GM19372 (cell line): Measurements from ENCODE around the gene CAND1.
"Not testable (repeated sequence)": the region's sequence is repeated elsewhere in the genome, so short reads cannot be mapped to it uniquely, and the experiment has no call there.

Experiments
- ATAC-seq: cut with Tn5 transposase; IDR thresholded peaks from one replicate; pipeline ENCODE4 v1.9.1; 2021; ENCODE audit warnings: mild to moderate bottlenecking, low read depth, moderate library complexity; ENCODE audit not compliant: unreplicated experiment

Gene CAND1

DNA sequence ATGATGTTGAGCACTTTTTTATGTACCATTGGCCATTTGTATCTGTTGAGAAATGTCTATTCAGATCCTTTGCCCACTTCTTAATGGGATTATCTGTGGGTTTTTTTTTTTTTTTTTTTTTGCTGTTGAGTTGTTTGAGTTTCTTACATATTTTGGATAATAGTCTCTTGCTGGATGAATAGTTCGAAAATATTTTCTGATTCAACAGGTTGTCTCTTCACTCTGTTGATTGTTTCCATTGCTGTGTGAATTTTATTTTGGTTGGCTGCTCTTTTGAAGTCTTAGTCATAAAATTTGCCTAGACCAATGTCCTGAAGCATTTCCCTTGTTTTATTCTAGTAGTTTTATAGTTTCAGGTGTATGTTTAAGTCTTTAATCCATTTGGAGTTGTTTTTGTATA, 64.5 kb downstream of the CAND1 start:
- no peak for ATAC-seq

DNA sequence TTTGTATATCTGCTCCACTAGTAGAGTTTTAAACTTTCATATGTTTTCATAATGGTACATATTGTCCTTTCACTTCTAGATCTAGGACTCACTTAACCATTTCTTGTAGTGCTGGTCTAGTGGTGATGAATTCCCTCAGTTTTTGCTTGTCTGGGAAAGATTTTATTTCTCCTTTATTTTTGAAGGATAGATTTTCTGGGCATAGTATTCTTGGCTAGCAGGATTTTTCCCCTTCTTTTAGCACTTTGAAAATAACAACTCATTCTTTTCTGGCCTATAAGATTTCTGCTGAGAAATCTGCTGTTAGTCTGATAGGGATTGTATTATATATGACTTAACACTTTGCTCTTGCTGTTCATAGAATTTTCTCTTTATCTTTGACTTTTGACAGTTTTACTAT, 69.3 kb downstream of the CAND1 start:
- ATAC-seq: no peak

DNA sequence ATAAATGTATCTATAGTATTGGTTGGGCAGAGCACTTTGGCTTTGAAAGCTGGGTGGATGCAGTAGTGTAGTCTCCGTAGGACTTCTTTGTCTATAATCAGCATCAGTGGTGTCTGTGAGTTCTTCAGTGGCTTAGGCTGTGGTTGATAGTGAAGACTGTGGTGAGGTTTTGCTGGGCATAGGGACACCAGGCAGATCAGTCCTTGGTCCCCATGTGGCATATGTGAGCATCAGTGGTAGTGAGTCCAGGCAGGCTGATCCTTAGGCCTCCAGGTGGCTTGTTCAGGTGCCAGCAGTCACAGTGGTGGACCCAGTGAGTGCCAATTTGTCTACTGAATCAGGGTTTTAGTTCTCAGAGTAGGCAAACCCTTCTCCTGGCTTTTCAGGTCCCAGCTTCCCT, 70.4 kb downstream of the CAND1 start:
- ATAC-seq: no peak

DNA sequence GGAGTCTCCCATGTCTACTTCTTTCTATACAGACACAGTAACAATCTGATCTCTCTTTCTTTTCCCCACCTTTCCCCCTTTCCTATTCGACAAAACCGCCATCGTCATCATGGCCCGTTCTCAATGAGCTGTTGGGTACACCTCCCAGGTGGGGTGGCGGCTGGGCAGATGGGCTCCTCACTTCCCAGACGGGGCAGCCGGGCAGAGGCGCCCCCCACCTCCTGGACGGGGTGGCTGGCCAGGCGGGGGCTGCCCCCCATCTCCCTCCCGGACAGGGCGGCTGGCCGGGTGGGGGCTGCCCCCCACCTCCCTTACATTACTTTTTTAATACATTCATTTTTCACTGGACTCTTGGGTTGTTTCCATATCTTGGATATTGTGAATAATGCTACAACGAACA, 71.9 kb downstream of the CAND1 start:
- ATAC-seq: not testable (repeated sequence)

DNA sequence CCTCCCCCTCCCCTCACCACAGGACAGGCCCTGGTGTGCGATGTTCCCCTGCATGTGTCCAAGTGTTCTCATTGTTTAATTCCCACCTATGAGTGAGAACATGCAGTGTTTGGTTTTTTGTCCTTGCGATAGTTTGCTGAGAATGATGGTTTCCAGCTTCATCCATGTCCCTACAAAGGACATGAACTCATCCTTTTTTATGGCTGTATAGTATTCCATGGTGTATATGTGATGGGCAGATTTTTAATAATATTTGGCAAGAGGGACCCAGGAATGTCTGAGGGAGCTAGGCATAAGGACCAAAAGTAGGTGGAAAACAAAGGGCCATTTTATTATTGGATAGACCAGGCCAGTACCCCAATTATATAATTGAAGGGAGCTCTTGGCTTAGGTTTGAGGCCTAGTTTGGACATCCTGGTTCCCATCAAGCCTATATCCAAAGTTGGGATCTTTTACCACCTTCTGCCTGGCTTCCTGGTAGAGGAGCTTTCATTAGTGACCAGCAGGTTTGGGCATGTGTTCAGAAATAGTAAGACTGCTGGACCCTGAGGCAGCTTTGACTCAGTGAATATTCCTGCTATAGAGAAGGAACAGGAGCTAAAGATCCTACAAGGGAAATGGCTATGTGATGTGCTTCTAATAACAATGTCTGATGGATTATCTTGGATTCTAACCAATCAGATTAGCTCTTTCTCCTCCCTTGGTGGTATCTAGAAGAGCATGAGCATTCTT, 76.0 kb downstream of the CAND1 start:
- no peak for ATAC-seq

DNA sequence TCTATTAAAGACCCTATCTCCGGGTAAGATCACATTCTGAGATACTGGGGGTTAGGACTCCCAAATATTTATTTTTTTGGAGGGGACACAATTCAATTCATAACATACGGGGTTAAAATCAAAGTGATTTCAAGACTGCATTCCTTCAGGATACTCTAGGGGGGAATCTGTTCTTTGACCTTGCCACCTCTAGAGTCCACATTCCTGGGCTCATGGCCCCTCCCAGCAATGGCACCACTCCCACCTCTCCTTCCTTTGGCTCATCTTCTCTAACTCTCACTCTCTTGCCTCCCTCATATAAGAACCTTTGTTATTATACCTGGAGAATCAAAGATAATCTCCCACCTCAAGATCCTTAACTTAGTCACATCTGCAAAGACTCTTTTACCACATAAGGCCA, 79.5 kb downstream of the CAND1 start:
- no peak for ATAC-seq

DNA sequence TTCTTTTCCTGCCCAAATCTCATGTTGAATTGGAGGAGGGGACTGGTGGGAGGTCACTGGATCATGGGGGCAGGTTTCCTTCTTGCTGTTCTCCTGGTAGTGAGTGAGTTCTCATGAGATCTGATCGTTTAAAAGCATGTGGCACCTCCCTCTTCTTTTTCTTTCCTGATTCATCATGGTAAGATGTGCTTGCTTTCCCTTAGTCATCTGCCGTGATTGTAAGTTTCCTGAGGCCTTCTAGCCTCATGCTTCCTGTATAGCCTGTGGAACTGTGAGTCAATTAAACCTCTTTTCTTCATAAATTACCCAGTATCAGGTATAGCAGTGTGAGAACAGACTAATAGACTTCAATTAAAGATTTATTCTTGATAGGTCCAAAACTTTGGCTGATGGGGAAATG, 83.5 kb downstream of the CAND1 start:
- no peak for ATAC-seq

DNA sequence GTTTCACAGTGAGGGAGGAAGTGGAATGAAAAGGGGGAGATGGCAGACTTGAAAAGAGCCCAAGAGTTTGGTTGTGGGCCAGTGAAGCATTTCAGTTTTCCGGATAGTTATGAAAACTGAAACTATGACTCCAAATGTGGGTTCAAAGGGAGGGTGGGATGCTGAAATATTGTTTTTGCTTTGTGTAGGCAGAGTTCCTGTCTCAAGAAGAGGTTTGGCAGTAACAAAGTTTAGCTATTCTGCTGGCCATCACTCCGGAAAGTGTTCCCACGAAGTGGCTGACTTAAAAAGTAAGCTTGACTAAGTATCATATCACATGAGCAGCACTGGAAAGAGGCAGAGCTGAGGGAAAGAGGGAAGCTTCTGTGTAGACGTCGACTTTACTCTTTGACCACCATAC, 85.2 kb downstream of the CAND1 start:
- ATAC-seq: no peak

DNA sequence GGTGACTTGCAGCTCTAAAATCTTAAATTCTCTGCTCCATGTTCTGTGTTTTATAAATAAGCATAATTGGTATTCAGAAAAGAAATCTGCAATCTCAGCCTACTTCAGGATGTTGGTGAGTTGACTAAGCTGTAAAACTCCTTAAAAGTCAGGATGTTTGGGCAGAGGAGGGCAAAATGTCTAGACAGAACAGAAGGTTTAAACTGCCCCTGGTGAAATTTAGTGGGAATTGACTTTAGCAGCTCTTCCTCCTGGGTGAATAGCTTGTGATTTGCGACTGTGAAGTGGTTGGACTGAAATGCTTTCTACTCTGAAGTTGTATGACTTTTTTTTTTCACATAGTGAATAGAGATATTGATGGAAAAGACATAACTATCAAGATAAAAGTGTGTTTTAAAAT, 85.8 kb downstream of the CAND1 start:
- ATAC-seq: no peak

DNA sequence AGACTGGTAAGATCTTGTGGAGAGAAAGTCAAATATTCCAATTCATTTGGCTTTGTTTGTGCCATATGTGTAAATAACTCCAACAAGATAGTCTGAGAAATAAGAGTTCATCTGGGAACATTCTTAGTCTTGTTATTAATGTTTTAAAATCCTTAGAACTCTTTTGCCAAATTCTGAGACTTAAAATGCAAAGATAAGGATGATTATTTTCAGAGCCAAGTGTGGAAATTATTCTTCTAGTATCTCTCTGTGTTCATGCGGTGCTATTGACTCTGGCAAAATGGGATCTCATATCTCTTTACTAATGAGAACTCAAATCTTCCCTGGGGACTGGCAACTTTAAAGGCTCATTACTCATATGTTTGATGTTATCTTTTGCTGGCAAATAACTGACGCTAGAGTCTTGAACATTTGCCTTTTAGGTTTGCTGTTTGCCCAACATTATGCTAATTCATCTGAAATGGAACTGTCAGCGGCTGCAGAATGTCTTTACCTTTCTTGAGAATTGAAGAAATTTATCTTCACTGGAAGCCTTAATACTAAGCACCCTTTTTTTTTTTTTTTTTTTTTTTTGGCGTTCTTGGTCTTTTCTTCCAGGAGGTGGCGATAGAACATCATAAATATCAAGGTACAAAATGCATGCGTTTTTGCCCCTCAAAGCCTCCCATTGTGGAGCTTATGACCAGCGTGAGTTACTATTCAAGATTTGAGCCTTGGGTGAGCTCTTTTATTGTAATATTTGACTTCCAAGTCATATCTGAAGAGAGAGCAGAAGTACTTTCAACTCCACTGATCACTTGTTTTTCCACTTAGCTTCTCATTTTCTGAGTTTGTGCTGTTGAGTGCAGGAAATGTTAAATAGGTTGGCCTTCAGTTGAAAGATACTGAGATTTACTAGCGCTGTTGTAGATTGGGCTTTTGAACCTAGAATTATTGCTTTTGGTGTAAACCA, 86.5 kb downstream of the CAND1 start:
- no peak for ATAC-seq

DNA sequence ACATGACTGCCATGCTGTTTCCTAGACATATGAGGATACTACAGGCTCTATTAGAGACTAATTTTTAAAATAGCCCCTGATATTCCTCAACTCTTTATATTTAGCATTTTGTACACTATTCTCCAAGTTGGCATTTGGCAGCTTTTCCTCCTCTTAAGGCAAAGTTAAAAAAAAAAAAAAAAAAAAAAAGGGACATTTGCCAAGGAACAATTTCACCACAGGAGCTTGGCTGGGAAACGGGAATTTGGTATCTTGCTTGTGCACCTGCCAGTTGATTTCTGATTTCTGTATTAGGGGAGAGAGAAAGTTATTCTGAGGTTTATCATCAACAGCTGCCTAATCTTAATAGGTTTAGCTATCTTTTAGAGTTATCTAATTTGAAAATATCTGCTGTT, 87.2 kb downstream of the CAND1 start:
- ATAC-seq: no peak

DNA sequence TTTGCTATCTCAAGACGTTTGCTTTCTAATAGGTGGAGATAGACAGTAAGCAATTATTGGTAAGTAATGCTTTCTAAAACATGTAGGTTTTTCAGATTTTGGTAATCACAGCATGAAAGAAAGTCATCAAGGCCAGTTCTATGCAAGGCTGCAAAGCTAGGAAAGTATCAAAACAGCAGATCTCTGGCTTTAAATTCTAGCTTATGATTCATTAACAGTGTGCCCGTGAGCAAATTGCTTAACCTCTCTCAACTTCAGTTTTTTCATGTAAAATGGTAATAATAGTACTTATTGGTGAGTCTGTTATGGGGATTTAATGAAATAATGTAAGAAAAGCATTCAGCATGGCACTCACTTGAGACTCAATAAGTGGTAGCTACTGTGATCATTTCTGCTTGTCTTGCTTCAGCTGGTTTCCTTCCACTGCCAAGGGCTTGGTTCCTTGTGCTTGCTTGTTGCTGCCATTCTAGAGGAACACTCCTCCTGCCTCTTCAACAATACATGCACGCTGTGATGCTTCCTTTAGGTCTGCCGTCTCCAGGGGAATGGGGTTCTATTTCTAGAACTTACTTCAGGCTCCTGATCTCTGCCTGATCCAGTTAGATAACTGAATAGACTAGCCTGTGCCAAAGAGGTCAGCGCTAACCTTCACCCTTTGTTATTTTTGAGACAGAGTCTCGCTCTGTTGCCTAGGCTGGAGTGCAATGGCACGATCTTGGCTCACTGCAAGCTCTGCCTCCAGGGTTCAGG, 88.4 kb downstream of the CAND1 start:
- no peak for ATAC-seq

DNA sequence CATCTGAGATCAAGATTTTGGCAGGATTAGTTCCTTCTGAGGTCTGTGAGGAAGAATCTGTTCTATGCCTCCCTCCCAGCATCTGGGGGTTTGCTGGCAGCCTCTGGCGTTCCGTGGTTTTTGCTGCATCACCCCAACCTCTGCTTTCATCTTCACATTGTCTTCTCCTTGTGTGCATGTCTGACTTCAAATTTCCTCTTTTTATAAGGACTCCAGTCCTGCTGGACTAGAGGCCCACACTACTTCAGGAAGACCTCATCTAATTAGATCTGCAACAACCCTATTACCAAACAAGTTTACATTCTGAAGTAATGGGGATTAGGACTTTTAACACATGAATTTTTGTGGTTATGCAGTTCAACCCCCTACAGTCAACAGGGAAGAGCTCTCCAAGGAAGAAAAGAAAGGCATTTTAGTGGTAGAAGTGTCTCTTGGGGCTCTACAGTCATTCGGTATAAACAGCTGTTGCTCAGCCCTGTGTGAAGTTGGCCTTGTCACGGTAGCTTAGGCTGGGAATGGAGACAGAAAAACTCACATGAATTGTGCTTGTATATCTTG, 89.7 kb downstream of the CAND1 start:
- no peak for ATAC-seq

DNA sequence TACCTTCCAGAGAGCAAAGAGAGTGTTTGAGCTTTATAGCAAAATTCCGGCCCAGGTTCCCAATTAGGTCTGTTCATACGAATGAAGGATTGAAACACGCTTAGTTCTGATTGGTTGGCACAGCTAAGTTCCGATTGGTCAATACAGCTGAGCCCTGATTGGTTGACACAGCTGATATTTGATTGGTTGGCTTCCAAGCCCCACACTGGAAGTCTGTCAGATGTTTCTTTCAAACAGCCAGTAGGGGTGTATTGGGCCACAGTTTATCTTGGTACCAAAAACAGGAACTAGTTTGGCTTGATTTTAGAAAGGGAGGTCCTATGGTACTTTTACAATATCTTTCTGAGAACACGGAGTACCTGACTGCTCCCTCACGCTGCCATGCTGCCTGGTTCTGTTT, 93.4 kb downstream of the CAND1 start:
- no peak for ATAC-seq

DNA sequence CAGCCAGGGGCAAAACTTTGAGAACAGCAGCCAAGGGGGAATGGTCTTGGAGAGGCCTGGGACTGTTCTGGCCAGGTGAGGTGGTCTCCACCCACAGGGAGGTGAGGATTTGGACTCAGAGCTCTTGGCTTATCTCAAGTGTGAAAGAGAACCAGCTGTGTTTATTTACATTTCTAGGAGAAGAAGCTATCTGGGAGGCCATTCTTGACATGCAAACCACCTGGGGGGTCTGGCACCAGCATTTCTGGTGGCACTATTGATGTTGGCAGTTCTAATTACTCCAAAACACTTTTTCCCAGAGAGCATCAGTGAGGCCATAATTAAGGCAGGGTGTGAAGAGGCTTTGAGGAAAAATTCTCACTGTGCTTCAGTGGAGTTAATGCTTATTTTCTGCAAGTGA, 95.1 kb downstream of the CAND1 start:
- no peak for ATAC-seq

DNA sequence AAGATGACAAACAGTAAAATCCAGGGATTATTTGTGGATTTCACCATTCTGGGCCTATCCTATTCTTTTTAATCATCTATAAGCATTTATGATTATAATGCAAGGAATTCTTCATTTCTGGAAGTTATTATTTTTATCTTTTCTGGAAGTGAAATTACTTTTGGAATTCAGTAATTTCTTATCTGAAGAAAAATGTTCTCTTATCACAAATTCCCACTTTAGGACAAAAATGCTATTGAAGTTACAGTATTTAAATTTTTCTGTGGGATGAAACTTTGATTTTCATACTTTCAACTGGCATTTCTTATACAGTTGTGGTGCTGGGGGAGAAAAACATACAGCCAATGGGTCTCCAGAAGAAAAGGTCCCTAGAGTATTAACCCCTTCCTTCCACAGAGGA, 96.0 kb downstream of the CAND1 start:
- no peak for ATAC-seq

DNA sequence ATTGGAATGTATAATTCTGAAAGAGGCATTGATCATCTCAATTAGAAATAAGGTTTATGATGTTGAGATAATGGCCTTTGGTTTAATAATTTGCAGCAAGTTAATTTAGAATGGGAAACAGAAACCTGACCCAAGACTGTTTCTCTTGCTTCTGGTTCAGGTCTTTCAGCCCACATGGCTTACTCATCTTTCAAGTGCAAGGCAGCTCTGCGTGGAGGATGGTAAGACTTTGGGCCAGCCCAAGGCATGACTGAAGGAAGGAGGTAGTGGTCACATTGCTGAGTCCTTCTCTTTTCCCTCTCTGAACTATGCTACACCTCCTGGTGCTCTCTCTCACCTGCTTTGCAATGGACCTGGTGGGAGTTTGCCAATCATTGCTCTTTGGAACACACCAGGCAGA, 98.7 kb downstream of the CAND1 start:
- no peak for ATAC-seq
